AG04449 (cell line): ENCODE results near the gene ACTBL2.
"Not testable (repeated sequence)": the region's sequence is repeated elsewhere in the genome, so short reads cannot be mapped to it uniquely, and the experiment has no call there.

Source experiments
- CTCF ChIA-PET: fragments of 350-600 bp; formaldehyde crosslinking; extraction: SDS; loops from one replicate; lab custom pipeline; 2021; ENCODE audit warnings: antibody characterized with exemption; lab: Yijun Ruan, JAX
- POLR2A ChIA-PET: fragments of 400-600, 350-600 bp; formaldehyde crosslinking; extraction: SDS; loops from one replicate; lab custom pipeline; 2020; ENCODE audit warnings: antibody characterized with exemption, inconsistent platforms; lab: Yijun Ruan, JAX
- DNase-seq: peaks from one replicate; pipeline ENCODE4 v3.0.0-alpha.2; 2010; ENCODE audit warnings: low read depth, low spot score
- H3K4me3 ChIP-seq: 2 replicates; pipeline ENCODE4 v1.5.1; 2011; ENCODE audit warnings: low read depth, mild to moderate bottlenecking, control low read depth, low read length
- TF ChIP-seq, protein P1 (sequence below): IDR thresholded peaks from one replicate; pipeline ENCODE4 v1.5.1; 2011; ENCODE audit warnings: mild to moderate bottlenecking, moderate library complexity, low read length, control low read depth, inconsistent platforms; ENCODE audit not compliant: insufficient read depth; ENCODE audit errors: missing control alignments

The ACTBL2 gene

DNA sequence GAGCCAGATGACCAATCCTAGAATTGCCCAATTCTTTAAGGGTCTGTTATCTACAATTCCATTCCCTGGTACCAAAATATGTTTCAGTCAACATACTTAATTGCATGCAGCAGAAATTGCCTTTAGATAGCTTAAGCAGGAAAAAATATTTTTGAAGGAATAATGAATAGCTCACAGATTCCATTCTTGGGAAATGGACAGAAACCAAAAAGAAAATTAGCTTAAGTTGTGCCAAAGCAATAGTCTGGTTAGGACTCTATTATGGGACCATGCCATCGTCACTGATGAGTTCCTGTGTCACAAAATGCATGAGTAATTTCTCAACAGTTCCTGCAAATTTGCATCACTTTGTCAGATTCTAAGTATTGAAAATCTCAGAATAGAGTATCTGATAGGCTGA, 12.3 kb downstream of the ACTBL2 start:
- TF ChIP-seq, protein P1, sequence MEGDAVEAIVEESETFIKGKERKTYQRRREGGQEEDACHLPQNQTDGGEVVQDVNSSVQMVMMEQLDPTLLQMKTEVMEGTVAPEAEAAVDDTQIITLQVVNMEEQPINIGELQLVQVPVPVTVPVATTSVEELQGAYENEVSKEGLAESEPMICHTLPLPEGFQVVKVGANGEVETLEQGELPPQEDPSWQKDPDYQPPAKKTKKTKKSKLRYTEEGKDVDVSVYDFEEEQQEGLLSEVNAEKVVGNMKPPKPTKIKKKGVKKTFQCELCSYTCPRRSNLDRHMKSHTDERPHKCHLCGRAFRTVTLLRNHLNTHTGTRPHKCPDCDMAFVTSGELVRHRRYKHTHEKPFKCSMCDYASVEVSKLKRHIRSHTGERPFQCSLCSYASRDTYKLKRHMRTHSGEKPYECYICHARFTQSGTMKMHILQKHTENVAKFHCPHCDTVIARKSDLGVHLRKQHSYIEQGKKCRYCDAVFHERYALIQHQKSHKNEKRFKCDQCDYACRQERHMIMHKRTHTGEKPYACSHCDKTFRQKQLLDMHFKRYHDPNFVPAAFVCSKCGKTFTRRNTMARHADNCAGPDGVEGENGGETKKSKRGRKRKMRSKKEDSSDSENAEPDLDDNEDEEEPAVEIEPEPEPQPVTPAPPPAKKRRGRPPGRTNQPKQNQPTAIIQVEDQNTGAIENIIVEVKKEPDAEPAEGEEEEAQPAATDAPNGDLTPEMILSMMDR: no peak
- no peak for DNase-seq
- ChIA-PET POLR2A (interaction anchor here (1.0 kb wide), 1 partner anchor 28 kb away, joined by 4 read pairs; no protein-coding TSS in a partner anchor), CTCF (interaction anchor here (1.3 to 2.0 kb wide), 5 partner anchors 11 to 991 kb away, joined by 3 to 7 read pairs (median 4); no protein-coding TSS in a partner anchor)
- H3K4me3 ChIP-seq: no peak overlapping the region

DNA sequence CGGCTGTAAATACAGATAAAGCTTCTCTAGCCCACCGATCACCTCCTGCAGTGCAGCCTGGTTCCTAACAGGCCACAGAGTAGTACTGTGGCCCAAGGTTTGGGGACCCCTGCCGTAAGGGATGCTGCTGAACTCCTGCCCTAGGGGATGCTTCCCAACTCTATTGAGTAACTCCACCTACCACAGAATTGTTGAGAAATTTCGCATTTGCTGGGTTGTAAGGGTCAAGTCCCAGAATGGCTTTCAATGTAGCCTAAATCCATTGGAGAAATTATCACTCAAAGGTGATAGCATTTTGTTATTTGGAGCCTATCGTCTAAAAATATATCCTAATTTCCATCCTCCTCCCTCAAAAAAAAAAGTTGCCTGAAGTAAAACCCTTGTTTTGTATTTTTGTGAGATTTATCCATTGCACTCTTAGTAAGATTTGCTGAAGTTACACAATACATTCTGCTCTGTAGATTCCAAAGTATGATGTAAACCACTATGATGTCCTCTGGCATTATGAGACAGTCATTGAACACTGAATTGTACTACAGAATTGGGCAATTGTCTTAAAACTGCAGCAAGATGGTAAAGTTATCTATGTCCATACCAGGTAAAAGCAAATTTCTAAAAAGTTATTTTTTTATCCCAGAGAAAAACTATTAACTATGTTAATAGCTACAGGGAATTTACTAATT, 14.0 kb downstream of the ACTBL2 start:
- ChIA-PET CTCF (interaction anchor here (2.0 kb wide), 1 partner anchor 170 kb away, joined by 7 read pairs; no protein-coding TSS in a partner anchor), POLR2A (no interaction called here)
- no peak for DNase-seq
- H3K4me3 ChIP-seq: no peak overlapping the region
- TF ChIP-seq, protein P1: no peak

DNA sequence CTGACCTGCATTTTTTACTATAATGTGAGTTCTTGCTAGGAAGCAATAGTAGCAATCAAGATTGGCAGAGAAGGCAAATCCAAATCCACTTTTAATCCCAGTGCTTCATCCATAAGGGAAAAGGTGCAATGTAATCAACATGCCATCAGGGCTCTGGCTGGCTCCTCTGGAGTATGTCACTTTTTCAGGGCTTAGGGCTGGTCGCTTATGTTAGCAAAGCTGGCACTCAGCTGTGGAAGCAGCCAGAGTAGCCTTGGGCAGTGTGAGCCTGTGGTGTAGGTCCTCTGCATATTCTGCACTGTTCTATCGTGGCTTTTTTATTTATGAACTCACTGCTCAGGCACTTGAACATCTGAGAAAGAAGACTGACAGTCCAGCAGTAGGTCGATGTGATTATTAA, 16.1 kb downstream of the ACTBL2 start:
- no peak for DNase-seq
- no peak overlapping the region for H3K4me3 ChIP-seq
- ChIA-PET CTCF (interaction anchor here (1.2 to 1.6 kb wide), 2 partner anchors 17 to 168 kb away, joined by 4 to 5 read pairs; no protein-coding TSS in a partner anchor), POLR2A (no interaction called here)
- TF ChIP-seq, protein P1: no peak

DNA sequence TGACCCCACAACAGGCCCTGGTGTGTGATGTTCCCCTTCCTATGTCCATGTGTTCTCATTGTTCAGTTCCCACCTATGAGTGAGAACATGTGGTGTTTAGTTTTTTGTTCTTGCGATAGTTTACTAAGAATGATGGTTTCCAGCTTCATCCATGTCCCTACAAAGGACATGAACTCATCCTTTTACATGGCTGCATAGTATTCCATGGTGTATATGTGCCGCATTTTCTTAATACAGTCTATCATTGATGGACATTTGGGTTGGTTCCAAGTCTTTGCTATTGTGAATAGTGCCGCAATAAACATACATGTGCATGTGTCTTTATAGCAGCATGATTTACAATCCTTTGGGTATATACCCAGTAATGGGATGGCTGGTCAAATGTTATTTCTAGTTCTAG, 22.6 kb downstream of the ACTBL2 start:
- H3K4me3 ChIP-seq, DNase-seq, CTCF ChIA-PET, POLR2A ChIA-PET: not testable (repeated sequence)

DNA sequence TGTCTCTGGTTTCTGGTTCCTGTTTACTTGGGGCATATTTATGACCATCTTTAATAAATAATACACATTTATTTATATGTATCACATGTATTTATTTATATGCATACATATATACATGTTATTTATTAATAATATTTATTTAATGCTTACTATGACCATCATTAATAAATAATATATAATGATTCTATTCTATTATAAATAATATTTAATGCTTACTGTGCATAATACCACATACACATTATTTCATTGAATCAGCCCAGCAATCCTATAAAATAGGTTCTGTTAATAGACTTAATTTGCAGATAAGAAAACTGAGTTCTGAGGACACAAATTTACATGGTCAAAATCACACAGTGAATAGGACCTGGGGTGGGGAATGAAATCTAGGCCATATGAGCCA, 24.2 kb downstream of the ACTBL2 start:
- ChIA-PET POLR2A (no interaction called here), CTCF (no interaction called here)
- TF ChIP-seq, protein P1: no peak
- H3K4me3 ChIP-seq: no peak overlapping the region
- DNase-seq: no peak

DNA sequence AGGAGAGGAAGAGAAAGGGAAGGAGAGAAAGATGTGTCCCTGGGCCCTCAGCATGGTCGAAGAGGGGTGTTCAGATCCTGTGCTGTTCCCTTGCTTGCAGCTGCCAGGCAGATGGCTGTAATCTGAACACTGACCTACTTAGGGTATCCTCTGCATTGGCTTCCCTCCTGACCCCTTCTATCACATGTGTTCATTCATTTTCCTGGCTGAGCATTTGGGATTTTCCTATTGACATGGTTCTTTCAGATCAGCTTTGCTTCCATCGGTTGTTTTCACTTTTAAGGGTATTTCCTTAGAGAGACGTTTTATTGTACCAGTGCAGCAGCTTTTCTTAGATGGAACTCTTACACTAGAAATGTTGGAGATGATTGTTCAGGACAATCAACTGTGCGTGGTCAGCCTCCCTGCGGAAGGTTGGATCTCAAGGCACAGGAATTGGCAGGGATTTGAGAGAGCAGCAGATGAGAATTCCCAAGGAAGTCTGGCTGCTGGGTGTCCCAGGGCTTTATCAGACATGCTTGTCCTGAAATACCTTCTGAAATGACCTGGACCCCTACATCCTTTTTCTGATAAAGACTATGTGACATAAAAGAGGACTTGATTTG, 26.0 kb downstream of the ACTBL2 start:
- no peak for DNase-seq
- no peak overlapping the region for H3K4me3 ChIP-seq
- TF ChIP-seq, protein P1: no peak
- ChIA-PET POLR2A (no interaction called here), CTCF (no interaction called here)
